Measurements from ENCODE around the gene MMP8.

MMP8 gene

GRCh38 chr11:102717280-102717679 lies 7.5 kb downstream of the MMP8 start:
- H3K4me3 ChIP-seq (IDR thresholded peaks at IDR 0.05; ENCODE audit: insufficient read depth, low read depth, low read length), result no peak overlapping the region
- no peak for TF ChIP-seq CTCF (conservative IDR thresholded peaks at IDR 0.05; ENCODE audit: low read depth, low read length)
- no peak overlapping the region for H2AFZ ChIP-seq (ENCODE audit: low read depth)
- no peak overlapping the region for H3K4me2 ChIP-seq
- no peak overlapping the region for H3K27ac ChIP-seq
- no peaks in the 10 kb centered on the region for H3K36me3 ChIP-seq (ENCODE audit: insufficient read depth)
- H3K4me1 ChIP-seq (ENCODE audit: low read depth, poor library complexity, severe bottlenecking), result no peaks in the 10 kb centered on the region
- no peaks in the 10 kb centered on the region for H3K27me3 ChIP-seq (ENCODE audit: insufficient read depth, low read depth)
- no peak overlapping the region for H3K9ac ChIP-seq
- no peaks in the 10 kb centered on the region for H4K20me1 ChIP-seq (ENCODE audit: insufficient read depth)
- no peaks in the 10 kb centered on the region for H3K79me2 ChIP-seq (ENCODE audit: insufficient read depth, low read depth)

GRCh38 chr11:102716527-102716926 lies 8.2 kb downstream of the MMP8 start:
- Histone ChIP-seq H3K79me2 (ENCODE audit: insufficient read depth, low read depth) (no peaks in the 10 kb centered on the region), H2AFZ (ENCODE audit: low read depth) (no peak overlapping the region), H3K4me1 (ENCODE audit: low read depth, poor library complexity, severe bottlenecking) (no peaks in the 10 kb centered on the region), H3K9ac (no peak overlapping the region), H4K20me1 (ENCODE audit: insufficient read depth) (no peaks in the 10 kb centered on the region), H3K4me2 (no peak overlapping the region), H3K27me3 (ENCODE audit: insufficient read depth, low read depth) (no peaks in the 10 kb centered on the region), H3K4me3 (IDR thresholded peaks at IDR 0.05; ENCODE audit: insufficient read depth, low read depth, low read length) (no peak overlapping the region), H3K27ac (no peak overlapping the region), H3K36me3 (ENCODE audit: insufficient read depth) (no peaks in the 10 kb centered on the region)
- TF ChIP-seq CTCF (conservative IDR thresholded peaks at IDR 0.05; ENCODE audit: low read depth, low read length), result no peak

- no peak overlapping the region for H3K9ac ChIP-seq
- no peak overlapping the region for H3K27ac ChIP-seq
- H3K79me2 ChIP-seq (ENCODE audit: insufficient read depth, low read depth), result no peaks in the 10 kb centered on the region
- no peaks in the 10 kb centered on the region for H4K20me1 ChIP-seq (ENCODE audit: insufficient read depth)
- H3K4me1 ChIP-seq (ENCODE audit: low read depth, poor library complexity, severe bottlenecking), result no peaks in the 10 kb centered on the region
- no peaks in the 10 kb centered on the region for H3K27me3 ChIP-seq (ENCODE audit: insufficient read depth, low read depth)
- H2AFZ ChIP-seq (ENCODE audit: low read depth), result no peak overlapping the region
- no peaks in the 10 kb centered on the region for H3K36me3 ChIP-seq (ENCODE audit: insufficient read depth)
- H3K4me2 ChIP-seq, result no peak overlapping the region
- no peak overlapping the region for H3K4me3 ChIP-seq (IDR thresholded peaks at IDR 0.05; ENCODE audit: insufficient read depth, low read depth, low read length)
- no peak for TF ChIP-seq CTCF (conservative IDR thresholded peaks at IDR 0.05; ENCODE audit: low read depth, low read length)
These were observed 12.6 kb downstream of the MMP8 start for GRCh38 chr11:102712137-102712536.

- Histone ChIP-seq H2AFZ (ENCODE audit: low read depth) (no peak overlapping the region), H3K27ac (no peak overlapping the region), H3K79me2 (ENCODE audit: insufficient read depth, low read depth) (no peaks in the 10 kb centered on the region)
These were observed 15.4 kb downstream of the MMP8 start for GRCh38 chr11:102709201-102709945.

More at GRCh38 chr11:102709201-102709945, 15.4 kb downstream of the MMP8 start:
- Histone ChIP-seq H3K4me2 (no peak overlapping the region), H3K4me1 (ENCODE audit: low read depth, poor library complexity, severe bottlenecking) (no peaks in the 10 kb centered on the region), H3K36me3 (ENCODE audit: insufficient read depth) (no peaks in the 10 kb centered on the region), H3K27me3 (ENCODE audit: insufficient read depth, low read depth) (no peaks in the 10 kb centered on the region), H3K9ac (no peak overlapping the region), H4K20me1 (ENCODE audit: insufficient read depth) (no peaks in the 10 kb centered on the region), H3K4me3 (IDR thresholded peaks at IDR 0.05; ENCODE audit: insufficient read depth, low read depth, low read length) (no peak overlapping the region)
- TF ChIP-seq CTCF (conservative IDR thresholded peaks at IDR 0.05; ENCODE audit: low read depth, low read length), result no peak

All from KMS-11 (cell line).